NCI-H146 treated with DMSO at 0.1 percent for 48 hours (cell line): ENCODE results near the gene SEMA6B.
"Not testable (repeated sequence)": the region's sequence is repeated elsewhere in the genome, so short reads cannot be mapped to it uniquely, and the experiment has no call there.

Experiments used
- DNase-seq: peaks from one replicate; lab custom pipeline; 2025; ENCODE audit not compliant: unreplicated experiment; lab: John Stamatoyannopoulos, UW

SEMA6B gene

DNA sequence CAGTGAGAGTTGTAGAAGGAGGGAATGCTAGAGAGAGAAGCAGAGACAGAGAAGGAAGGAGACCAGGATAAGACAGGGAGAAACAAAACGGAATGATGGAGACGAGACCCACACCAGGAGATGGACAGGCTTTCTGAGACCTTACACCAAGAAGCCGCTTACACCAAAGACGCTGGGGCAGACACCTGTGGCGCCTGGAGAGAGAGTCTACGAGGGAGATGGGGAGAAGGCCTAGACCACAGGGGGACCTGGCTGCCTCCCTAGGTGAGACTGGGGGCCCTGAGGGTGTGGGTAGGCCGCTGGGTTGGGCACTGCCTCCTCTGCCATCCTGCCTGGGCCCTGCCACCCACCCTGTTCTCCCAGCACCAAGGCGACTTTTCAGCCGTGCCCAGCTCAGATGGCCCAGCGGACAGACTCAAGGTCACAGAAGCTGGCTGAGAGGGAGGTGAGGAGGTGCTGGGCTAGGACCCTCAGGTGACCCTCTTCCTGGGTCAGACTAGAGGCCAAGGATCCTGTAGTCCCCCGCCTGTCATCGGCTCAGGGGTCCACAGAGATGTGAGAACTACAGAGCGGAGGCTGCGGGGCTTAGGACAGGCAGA is 29.5 kb downstream of the SEMA6B start:
- no peak for DNase-seq

DNA sequence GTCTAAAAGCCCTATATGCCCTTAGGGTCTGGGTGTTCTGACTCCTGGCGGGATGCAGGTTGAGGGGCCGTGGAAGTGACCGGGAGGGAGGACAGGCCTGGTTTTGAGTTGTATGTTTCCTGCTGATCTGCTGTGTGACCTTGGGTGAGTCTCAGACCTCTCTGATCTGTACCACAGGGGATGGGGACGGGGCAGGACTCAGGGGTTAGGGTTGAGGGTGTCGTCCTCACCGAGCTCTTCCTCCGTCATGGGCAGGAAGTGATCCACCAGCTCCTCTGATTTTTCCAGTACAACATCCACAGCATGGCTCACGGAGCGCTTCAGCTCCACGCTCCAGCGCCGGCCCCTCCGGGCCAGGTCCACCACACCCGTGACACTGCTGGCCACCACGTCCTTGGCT is 30.6 kb downstream of the SEMA6B start:
- no peak for DNase-seq

DNA sequence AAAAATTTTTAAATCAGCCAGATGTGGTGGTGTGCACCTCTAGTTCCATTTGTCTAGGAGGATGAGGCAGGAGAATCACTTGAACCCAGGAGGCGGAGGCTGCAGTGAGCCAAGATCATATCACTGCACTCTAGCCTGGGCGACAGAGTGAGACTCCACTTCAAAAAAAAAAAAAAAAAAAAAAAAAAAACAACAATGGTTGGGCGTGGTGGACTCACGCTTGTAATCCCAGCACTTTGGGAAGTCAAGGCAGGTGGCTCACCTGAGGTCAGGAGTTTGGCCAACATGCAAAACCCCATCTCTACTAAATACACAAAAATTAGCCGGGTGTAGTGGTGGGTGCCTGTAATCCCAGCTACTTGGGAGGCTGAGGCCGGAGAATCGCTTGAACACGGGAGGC is 32.1 kb downstream of the SEMA6B start:
- DNase-seq, result not testable (repeated sequence)

DNA sequence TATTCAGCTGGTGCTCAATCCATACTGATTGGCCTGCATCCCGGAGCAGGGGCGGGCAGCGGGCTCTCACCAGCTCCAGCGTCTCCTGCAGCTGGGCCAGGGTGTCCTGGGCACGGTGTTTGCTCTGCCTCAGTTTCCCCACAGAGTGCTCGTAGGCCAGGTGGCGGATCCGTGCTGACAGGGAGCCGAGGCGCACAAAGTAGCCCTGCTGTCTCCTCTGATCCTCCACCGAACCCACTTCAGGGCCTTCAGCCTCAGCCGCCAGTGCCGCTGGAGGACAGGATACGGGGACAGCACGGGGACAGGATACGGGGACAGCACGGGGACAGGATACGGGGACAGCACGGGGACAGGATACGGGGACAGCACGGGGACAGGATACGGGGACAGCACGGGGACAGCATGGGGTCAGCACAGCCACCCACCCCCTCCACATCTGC is 33.9 kb downstream of the SEMA6B start:
- no peak for DNase-seq

DNA sequence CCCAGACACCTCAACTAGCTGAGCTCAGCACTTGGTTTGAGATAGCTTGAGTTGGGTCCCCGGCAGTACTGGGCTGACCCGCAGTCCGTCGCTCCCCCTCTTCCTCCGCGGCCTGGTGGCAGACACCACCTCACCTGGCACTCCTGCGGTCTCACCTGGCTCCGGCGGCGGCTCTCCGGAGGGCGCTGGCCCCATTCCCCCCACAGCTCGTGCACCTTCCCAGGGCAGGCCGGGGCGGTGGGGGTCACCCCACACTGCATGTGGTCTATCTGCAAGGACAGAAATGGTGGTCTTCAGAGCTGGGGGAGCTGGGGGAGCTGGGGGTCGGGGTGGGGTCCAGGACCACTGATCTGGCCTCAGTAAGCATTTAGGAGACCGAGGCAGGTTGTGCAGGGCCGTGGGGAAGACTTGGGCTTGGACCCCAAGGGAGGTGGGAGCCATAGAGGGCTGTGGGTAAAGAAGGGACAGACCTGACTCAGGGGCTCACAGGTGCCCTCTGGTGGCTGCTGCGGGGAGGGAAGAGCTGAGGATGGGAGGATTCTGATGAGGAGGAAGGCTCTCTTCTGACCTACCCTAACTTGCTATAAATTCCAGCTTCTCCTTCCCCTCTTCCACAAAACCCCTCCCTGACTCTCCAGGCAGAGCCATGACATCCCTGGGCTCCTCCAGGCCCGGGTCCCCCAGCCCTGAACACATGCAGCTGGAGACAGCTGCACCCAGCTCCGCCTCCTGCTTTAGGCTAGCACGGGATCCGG is 34.5 kb downstream of the SEMA6B start:
- no peak for DNase-seq

DNA sequence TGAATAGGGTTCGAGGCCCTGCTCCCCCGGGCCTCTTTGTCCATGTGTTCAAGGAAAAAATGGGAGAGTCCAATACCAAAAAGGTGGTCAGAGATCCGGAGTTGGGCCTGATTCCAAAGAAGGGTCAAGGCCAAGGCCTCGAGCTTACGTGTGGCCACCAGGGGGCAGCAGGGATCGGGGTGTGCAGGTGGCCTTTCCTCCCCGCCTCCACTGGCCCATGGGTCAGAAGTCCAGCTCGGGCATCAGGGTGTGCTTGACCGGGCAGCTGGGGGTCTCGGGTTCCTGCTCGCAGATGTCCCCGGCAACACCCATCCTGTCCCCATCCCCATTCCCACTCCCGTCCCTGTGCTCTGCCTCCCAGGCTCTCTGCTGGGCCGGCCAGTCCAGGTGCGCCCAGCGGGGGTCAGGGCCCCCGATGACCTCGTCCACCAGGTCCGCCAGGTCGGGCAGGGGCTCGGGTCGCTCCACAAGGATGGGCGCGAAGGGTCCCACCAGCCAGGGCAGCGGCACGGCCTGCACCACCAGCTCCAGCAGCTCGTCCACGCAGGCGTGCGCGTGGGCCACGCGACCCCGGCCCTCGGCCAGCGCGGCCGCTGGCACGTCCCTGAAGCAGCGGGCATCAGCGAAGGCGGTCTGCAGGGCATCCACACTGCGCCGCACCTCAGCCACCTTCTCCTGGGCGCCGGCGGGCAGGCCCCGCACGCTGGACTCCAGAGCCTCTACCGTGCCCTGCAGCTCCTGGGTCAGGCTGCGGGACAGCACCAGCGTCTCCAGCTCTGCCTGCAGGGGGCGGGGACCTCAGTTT is 36.0 kb downstream of the SEMA6B start:
- DNase-seq, result no peak

DNA sequence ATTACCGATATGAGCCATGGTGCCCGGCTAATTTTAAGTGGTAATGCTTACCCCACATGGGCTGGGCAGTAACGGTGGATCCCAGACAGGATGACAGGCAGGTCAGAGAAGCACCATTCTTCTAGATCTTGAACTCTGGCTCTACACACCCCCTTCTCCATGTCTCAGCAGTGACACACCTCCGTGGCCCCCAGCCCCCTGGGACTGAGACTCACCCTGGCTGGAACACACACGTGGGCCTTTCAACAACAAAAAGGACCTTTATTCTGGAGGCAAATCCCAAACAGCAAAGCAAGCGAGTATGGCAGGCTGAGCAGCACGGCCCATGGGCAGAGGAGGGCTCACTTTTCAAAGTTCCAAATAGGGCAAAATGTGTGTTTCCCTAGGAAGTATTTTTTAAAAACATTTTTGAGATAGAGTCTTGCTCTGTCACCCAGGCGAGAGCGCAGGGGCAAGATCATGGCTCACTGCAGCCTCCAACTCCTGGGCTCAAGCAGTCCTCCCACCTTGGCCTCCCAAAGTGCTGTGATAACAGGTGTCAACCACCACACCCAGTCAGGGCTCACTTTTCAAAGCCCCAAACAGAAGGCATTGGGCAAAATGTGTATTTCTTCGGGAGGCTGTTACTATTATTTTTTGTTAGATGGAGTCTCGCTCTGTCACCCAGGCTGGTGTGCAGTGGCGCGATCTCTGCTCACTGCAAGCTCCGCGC is 37.0 kb downstream of the SEMA6B start:
- DNase-seq, result no peak

DNA sequence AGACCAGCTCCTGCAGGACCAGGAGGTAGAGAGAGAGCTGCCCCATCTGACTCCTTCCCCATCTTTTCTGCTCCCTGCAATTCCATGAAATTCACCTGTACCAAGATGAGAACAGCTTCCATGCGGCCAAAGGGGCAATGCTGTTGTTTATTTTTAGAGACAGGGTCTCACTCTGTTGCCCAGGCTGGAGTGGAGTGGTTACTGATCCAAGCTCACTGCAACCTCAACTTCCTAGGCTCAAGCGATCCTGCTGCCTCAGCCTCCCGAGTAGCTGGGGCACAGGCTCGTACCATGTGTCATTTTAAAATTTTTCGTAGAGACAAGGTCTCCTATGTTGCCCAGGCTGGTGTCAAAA is 37.6 kb downstream of the SEMA6B start:
- no peak for DNase-seq

DNA sequence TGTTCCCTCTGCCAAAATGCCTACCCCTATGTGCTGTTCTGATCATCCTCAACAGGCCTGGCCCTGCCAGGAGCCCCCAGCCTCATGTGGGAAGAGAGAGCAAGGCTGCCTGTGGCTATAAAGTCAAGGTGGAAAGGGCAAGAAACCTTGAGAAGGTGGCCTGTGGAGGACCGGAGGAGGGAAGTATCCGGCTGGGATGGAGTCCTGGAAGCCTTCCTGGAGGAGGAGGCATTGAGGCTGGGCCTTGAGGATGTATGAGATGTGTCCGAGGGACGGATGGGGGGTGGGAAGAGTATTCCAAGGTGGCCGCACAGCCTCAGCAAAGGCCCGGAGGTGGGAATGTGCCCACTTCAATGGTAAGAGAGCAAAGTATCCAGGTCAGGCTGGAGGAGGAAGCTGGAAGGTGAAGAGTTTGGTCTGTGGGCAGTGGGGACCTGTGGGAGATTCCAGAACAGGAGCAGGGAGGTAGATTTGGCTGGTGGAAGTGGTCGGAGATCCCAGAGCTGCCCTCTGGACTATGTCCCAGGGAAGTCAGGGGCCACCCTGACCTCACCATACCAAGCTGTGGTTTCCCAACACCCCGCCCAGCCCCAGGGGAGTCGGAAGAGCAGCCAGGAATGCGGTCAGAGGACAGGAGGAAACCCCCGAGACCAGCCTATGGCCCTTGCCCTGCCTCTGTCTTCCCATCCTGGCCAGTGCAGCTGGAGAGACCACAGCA is 38.2 kb downstream of the SEMA6B start:
- DNase-seq, result no peak

DNA sequence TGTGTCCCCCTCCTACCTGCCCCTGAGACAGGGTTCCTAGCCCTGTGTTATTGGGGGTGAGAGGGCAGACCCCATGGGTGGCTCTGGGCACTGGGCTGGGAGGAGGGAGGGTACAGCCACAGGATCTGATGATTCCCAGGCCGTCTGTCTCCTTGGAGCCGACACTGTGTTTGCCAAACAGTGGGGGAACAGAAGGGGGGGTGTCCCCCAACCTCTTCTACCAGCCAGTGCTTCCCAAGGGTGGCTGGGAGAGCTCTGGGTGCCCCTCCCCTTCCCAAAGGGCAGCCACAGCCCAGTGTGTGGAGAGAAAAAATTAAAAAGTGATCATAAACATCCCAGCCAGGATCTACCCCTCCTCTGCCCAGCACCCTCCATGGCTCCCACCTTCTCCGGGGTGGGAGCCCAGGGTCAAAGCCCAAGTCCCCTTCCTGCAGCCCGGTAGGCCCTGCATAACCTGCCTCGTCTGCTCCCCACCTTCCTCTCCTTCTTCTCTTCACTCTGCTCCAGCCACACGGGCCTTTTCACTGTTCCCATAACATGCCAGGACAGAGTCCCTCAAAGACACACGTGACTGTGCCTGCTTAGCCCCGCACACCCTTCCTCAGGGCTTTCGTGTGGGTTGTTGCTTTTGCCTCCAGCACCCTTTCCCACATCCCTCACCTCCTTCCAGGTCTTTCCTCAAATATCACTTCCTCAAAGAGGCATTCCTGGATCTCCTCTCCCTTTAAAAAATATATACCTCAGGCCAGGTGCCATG is 39.8 kb downstream of the SEMA6B start:
- no peak for DNase-seq

DNA sequence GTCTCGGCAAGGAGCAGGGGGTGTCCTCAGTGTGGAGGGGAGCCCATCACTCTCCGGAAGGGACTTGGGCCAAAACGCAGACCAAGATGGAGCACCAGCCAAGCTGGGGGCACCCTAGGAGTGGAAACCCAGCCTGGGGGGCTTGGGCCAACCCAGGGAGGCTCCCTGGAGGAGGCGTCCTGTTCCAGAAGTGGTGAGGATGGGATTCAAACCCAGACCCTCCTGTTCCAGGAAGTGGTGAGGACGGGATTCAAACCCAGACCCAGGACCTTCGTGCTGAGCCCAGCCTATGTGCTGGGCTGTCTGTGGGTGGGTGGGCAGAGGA is 40.4 kb downstream of the SEMA6B start:
- no peak for DNase-seq

DNA sequence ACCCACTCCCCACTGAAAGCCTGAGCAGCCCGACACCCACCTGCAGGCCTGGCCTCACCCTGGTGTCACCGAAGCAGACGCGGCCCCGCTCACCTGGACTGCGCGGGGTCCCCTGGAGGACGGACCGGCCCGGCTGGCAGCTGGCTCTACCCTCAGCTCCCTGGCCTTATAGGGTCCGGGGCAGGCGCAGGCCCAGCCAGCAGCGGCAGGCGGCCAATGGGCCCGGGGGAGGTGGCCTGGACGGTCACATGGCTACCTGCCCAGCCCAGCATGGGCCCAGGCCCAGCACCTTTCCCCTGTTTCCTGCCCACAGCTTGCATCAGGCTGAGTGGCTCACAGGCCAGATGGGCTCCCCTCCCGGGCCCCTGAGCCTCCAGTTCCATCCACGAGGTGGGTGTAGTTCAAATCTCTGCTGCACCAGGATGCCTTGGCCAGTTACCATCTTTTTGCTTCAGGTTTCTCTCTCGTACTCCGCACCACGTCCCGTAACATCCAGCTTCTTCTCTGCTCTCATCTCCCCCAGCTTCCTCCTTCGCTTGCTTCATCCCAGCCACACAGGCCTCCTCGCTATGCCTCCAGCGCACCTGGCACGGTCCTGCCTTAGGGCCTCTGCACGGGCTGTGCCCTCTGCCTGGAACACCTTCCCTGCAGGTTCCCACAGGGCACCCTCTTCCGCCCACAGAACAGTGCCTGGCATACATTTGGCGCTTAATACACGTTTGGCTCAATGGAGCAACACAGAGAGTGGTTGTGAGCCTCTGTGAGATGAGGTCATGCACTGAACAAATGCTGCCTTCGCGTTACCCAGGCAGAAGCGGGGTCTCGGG is 40.9 kb downstream of the SEMA6B start, which contains the start of gene PLIN4:
TSS of gene PLIN4 (minus strand) at position 142 of the 827 bp plus-strand sequence. CDS start 214 bp downstream, outside the sequence.
- DNase-seq, result no peak

DNA sequence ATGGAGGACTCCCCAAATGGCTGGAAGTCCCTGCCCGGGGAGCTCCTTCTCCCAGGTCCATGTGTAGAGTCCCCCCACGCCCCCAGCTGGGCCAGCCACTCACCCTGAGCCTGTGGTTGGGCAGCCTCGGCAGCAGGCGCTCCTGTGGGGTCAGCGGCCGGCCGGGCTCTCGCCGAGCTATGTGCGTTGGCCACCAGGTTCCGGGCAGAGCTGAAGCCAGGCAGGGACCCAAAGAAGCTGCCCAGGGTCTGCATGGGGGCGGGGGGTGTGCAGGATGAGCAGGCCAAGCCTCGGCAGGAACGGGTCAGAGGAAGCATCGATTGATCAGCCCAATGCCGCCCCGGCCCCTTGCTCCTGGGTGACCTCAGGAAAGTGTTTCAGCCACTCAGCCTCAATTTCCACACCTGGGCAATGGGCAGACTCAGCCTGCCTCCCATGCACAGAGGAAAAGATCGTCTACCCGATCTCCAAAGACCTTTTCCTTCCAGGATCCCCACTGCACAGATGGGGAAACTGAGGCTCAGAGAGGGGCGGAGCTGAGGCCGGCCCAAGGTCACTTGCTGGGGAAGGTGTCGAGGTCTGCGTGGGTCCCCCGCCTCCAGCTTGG is 41.9 kb downstream of the SEMA6B start:
- DNase-seq, result no peak

DNA sequence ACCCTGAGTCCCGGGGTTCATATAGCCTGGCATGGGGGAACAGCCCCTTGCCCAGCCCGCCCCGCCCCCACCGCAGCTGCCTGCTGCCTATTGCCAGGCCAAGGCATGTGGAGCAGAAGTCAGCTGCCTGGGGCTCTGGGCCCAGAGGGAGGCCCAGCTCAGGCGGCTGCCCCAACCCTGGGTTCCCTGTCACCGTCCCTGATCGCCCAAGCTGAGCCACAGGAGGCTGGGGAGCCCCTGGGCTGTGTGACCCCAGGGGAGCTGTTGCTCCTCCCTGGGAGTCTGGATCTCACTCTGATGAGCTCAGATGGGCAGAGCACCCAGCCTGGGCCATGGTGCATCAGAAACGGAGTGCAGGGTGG is 42.6 kb downstream of the SEMA6B start:
- DNase-seq, result no peak

DNA sequence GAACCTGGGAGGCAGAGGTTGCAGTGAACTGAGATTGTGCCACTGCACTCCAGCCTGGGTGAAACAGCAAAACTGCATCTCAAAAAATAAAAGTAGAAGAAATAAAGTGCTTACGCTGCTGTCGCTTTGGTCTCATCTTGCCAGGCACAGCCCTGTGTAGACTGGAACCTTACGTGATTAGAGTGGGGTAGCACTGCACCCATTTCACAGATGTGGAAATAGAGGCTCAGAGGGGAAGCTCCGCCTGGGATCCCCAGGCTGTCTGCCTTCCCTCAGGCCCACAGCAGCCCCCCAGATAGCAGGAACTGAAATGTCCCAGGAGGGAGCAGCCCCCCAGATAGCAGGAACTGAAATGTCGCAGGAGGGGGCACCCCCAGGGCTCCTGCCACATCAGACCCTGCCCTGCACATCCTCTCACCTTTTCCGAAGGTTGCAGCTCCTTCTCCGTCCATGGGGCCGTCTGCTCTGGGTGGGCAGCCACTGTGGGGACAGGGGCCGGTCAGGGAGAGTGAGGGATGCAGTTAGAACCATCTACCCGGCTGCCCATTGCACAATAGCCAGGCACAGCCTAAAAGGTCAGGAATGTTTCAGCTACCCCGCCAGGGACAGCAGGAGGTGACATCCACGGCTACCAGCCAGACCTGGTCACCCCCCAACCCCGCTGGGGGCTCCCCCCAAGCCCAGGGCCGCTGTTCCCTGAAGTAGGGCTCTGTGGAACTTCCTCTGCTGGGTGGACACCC is 43.1 kb downstream of the SEMA6B start:
- no peak for DNase-seq

DNA sequence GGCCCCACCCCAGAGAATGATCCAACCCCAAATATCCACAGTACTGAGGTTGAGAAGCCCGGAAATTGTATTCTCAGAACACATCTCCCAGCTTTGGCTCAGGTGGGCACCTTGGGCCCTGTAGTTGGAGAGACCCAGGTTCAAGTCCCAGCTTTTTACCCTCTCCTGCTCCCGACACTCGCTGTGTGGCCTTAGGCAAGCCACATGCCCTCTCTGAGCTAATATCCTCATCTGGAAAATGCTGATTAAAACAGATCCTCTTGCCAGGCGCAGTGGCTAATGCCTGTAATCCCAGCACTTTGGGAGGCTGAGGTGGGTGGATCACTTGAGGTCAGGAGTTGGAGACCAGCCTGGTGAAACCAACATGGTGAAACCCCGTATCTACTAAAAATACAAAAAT is 43.8 kb downstream of the SEMA6B start:
- no peak for DNase-seq

DNA sequence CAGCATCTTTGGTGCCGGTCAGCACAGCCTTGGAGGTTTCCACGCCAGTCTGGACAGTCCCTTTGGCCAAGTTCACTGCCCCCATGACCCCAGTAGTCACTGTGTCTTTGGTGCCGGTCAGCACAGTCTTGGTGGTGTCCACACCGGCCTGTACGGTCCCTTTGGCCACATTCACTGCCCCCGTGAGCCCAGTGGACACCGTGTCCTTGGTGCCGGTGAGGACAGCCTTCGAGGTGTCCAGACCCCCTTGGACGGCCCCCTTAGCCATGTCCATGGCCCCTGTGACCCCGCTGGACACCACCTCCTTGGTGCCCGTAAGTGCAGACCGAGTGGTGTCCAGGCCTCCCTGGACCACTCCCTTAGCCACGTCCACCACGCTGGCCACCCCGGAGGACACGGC is 46.2 kb downstream of the SEMA6B start:
- no peak for DNase-seq

DNA sequence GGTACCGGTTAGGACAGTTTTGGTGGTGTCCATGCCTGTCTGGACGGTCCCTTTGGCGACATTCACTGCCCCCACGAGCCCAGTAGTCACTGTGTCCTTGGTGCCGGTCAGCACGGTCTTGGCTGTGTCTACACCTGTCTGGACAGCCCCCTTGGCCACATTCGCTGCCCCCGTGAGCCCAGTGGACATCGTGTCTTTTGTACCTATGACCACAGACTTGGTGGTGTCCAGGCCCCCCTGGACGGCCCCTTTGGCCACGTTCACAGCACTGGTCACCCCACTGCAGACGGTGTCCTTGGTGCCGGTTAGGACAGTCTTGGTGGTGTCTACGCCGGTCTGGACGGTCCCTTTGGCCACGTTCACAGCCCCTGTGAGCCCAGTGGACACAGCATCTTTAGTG is 47.4 kb downstream of the SEMA6B start:
- no peak for DNase-seq
